Body of pancreas (tissue), 4 donors: ENCODE data around the gene SMARCB1.

Source experiments
- CTCF ChIP-seq, 7 experiments: fragments of 450-650 bp in 4 of 7; fragments of 200-600 bp in 3 of 7; sonication (generic) in 3 of 7; IDR thresholded peaks; one replicate each; pipeline ENCODE4 v1.5.1; 2016 to 2019; ENCODE audit warnings: antibody characterized with exemption in 7 of 7
- POLR2A ChIP-seq, 3 donors: fragments of 450-650 bp; IDR thresholded peaks; one replicate each; pipeline ENCODE4 v1.6.1; 2016; ENCODE audit warnings: antibody characterized with exemption in 3 of 3, mild to moderate bottlenecking in 2 of 3

- no peak for TF ChIP-seq CTCF (IDR thresholded peaks at IDR 0.05)
- TF ChIP-seq POLR2A (IDR thresholded peaks at IDR 0.05) = no peak
Measured at GRCh38 chr22:23815541-23816155, 28.9 kb downstream of the SMARCB1 start.
